ENCODE results near the gene KIFC1. TPM values are rescaled to one million over a fixed set of nuclear protein-coding genes. Genes with fewer than 3 reads are reported as not detected.

KIFC1 gene
- total RNA-seq, 1 experiment from 2014 or later = 73.8 TPM

- Histone ChIP-seq H2BK120ac (ENCODE audit: low read depth, low read length, poor library complexity, severe bottlenecking) (no peak overlapping the region), H3K4me1 (ENCODE audit: insufficient read depth, low read length) (no peaks in the 10 kb centered on the region), H3K79me1 (ENCODE audit: insufficient read depth, low read depth, low read length, poor library complexity, severe bottlenecking) (no peaks in the 10 kb centered on the region), H3K27ac (ENCODE audit: insufficient read length, low read depth, low read length) (no peak overlapping the region), H2BK15ac (ENCODE audit: low read depth, low read length) (no peak overlapping the region), H3K9ac (ENCODE audit: extremely low read depth, insufficient read length, low read length) (no peak overlapping the region), H3K27me3 (ENCODE audit: insufficient read depth, low read length) (no peaks in the 10 kb centered on the region), H2AFZ (ENCODE audit: low read length) (no peak overlapping the region), H3K23ac (ENCODE audit: insufficient read length, low read depth, low read length) (no peak overlapping the region), H3K56ac (ENCODE audit: insufficient read length, low read depth, low read length) (no peak overlapping the region), H3K4me2 (ENCODE audit: insufficient read depth, insufficient read length, low read length) (no peak overlapping the region), H3K9me3 (ENCODE audit: control insufficient read depth, low read depth, low read length) (no peaks in the 10 kb centered on the region), H3K4ac (ENCODE audit: low read depth, low read length) (no peak overlapping the region), H2BK5ac (ENCODE audit: insufficient read length, low read length) (no peak overlapping the region), H3K14ac (ENCODE audit: insufficient read depth, low read length) (no peak overlapping the region), H2AK5ac (ENCODE audit: insufficient read length, low read length) (no peak overlapping the region), H3K79me2 (ENCODE audit: insufficient read depth, low read length) (no peaks in the 10 kb centered on the region), H3K23me2 (ENCODE audit: insufficient read length, low read depth, low read length, poor library complexity, severe bottlenecking) (no peaks in the 10 kb centered on the region), H2BK20ac (ENCODE audit: low read depth, low read length, poor library complexity, severe bottlenecking) (no peak overlapping the region), H4K5ac (ENCODE audit: insufficient read length, low read depth, low read length) (no peak overlapping the region), H4K20me1 (ENCODE audit: control insufficient read depth, insufficient read depth, insufficient read length) (no peaks in the 10 kb centered on the region), H4K8ac (replicated peaks; ENCODE audit: insufficient read length, low read depth, low read length) (peak overlapping the region; percentile 63), H2BK12ac (ENCODE audit: insufficient read length, low read depth, low read length) (no peak overlapping the region), H3K18ac (ENCODE audit: insufficient read length, low read depth, low read length) (no peak overlapping the region), H3T11ph (ENCODE audit: low read length) (no peak overlapping the region), H4K91ac (ENCODE audit: insufficient read length, low read depth, low read length) (no peak overlapping the region)
- H3K36me3 Mint-ChIP-seq (ENCODE audit: insufficient read depth in 1 of 3, low read depth in 3 of 3) = no peaks in the 10 kb centered on the region
- no peak overlapping the region for H3K4me3 Mint-ChIP-seq
- H3K27ac Mint-ChIP-seq = peak overlapping the region in 1 of 3 experiments; percentile 41; a peak in 1 of 7 replicates
- WGBS (ENCODE audit: extremely low coverage, insufficient read length, low lambda C conversion rate) = no CpG with 5 or more reads among the region's 10 CpGs
- H3K4me1 Mint-ChIP-seq = peaks cover 2 to 3% of the 10 kb centered on the region in 2 experiments; a peak in 1 of 4 replicates
- TF ChIP-seq CTCF (conservative IDR thresholded peaks at IDR 0.05) = no peak
- peaks cover 2% of the 10 kb centered on the region for H3K27me3 Mint-ChIP-seq (ENCODE audit: low read depth)
- no peaks in the 10 kb centered on the region for H3K9me3 Mint-ChIP-seq
- no peak for DNase-seq
Measured at GRCh38 chr6:33383427-33384185, 8.0 kb upstream of the KIFC1 start.
